Caco-2 (cell line): Measurements from ENCODE around the gene MAP4K3. TPM values are rescaled to one million over a fixed set of nuclear protein-coding genes. Genes with fewer than 3 reads are reported as not detected.

Experiments
- BruUV-seq: library from RNA; stranded (reverse); fragments of 400-500 nt; replicated peaks from 2 replicates; lab custom pipeline; 2021; lab: Mats Ljungman, UMichigan
- CTCF ChIA-PET: fragments of 300-600 bp; sonication (Branson Sonifier 250); formaldehyde crosslinking; loops from one replicate; lab custom pipeline; 2022; ENCODE audit warnings: antibody characterized with exemption; lab: Charles Lee
- POLR2A ChIA-PET: fragments of 300-600 bp; sonication (Branson Sonifier 250); formaldehyde crosslinking; loops from one replicate; lab custom pipeline; 2022; ENCODE audit warnings: antibody characterized with exemption; lab: Charles Lee
- DNase-seq, 2 experiments: peaks; one replicate each; pipeline versions ENCODE4 v3.0.0 to v3.0.0-alpha.2; 2020 to 2022
- H3K27me3 ChIP-seq: replicated peaks from 2 replicates; pipeline ENCODE4 v1.6.0; 2011; ENCODE audit warnings: low read length; ENCODE audit not compliant: control insufficient read depth, insufficient read depth
- H3K36me3 ChIP-seq: 2 replicates; pipeline ENCODE4 v1.5.1; 2011; ENCODE audit warnings: low read length; ENCODE audit not compliant: control insufficient read depth, insufficient read depth
- H3K4me1 ChIP-seq: fragments of 250-450 bp; sonication (Bioruptor Pico); 2 replicates; pipeline ENCODE4 v1.5.1; 2020; ENCODE audit warnings: mild to moderate bottlenecking
- H3K4me3 ChIP-seq: 2 replicates; pipeline ENCODE4 v1.5.1; 2011; ENCODE audit warnings: low read depth, mild to moderate bottlenecking, control low read depth, low read length
- H3K9me3 ChIP-seq: fragments of 250-450 bp; sonication (Bioruptor Pico); 2 replicates; pipeline ENCODE4 v1.5.1; 2020; ENCODE audit warnings: mild to moderate bottlenecking, moderate library complexity
- H3K27ac Mint-ChIP-seq: one replicate; pipeline ENCODE4 v1.8.0; 2022; ENCODE audit warnings: mixed read lengths; ENCODE audit not compliant: unreplicated experiment
- H3K27me3 Mint-ChIP-seq: one replicate; pipeline ENCODE4 v1.8.0; 2022; ENCODE audit warnings: mixed read lengths; ENCODE audit not compliant: insufficient read depth, unreplicated experiment
- H3K36me3 Mint-ChIP-seq: one replicate; pipeline ENCODE4 v1.8.0; 2022; ENCODE audit warnings: mild to moderate bottlenecking, mixed read lengths; ENCODE audit not compliant: insufficient read depth, unreplicated experiment
- H3K4me1 Mint-ChIP-seq: one replicate; pipeline ENCODE4 v1.8.0; 2022; ENCODE audit warnings: low read depth, mixed read lengths; ENCODE audit not compliant: unreplicated experiment
- H3K4me3 Mint-ChIP-seq: one replicate; pipeline ENCODE4 v1.8.0; 2022; ENCODE audit warnings: mild to moderate bottlenecking, moderate library complexity, mixed read lengths; ENCODE audit not compliant: unreplicated experiment
- H3K9me3 Mint-ChIP-seq: one replicate; pipeline ENCODE4 v1.8.0; 2022; ENCODE audit warnings: mixed read lengths; ENCODE audit not compliant: unreplicated experiment
- CTCF ChIP-seq, 2 experiments: fragments of 200-600 bp in 1 of 2; IDR thresholded peaks; 1 replicate in 1 of 2; 2 replicates in 1 of 2; pipeline versions ENCODE4 v1.5.1 to v1.8.0; 2011 to 2022; ENCODE audit warnings: antibody characterized with exemption in 1 of 2, control low read depth in 1 of 2, inconsistent platforms in 1 of 2, low read depth in 1 of 2, low read length in 1 of 2, mild to moderate bottlenecking in 1 of 2, moderate library complexity in 1 of 2; ENCODE audit not compliant: insufficient read depth in 1 of 2, severe bottlenecking in 1 of 2, unreplicated experiment in 1 of 2
- intact Hi-C: fragments of 100-400 bp; cut with micrococcal nuclease; formaldehyde crosslinking; loops from one replicate; pipeline ENCODE4 v1.10.0; 2022; ENCODE audit not compliant: unreplicated experiment
- total RNA-seq: library from RNA; stranded (reverse); gene quantifications from 2 replicates; pipeline ENCODE4 v1.2.3, GENCODE V29; 2022

The MAP4K3 gene
- total RNA-seq, 1 experiment from 2014 or later = 46.1 TPM

- no peak overlapping the region for H3K4me3 Mint-ChIP-seq
- peaks cover 12% of the 10 kb centered on the region for H3K36me3 Mint-ChIP-seq
- Histone ChIP-seq H3K4me3 (no peak overlapping the region), H3K27me3 (no peaks in the 10 kb centered on the region), H3K4me1 (no peaks in the 10 kb centered on the region), H3K9me3 (no peaks in the 10 kb centered on the region), H3K36me3 (no peaks in the 10 kb centered on the region; the same call in 1 of the 2 replicates)
- no peak for TF ChIP-seq CTCF (IDR thresholded peaks at IDR 0.05; ENCODE audit: insufficient read depth in 1 of 2, low read depth in 1 of 2, low read length in 1 of 2, severe bottlenecking in 1 of 2, unreplicated experiment in 1 of 2)
- no peak for DNase-seq
- H3K27me3 Mint-ChIP-seq = no peaks in the 10 kb centered on the region
- BruUV-seq = no TSS peak
- POLR2A ChIA-PET = interaction anchor here (0.5 kb wide), 1 partner anchor 685 kb away, joined by 4 read pairs; no protein-coding TSS in a partner anchor
- CTCF ChIA-PET = interaction anchor here (0.6 kb wide), 1 partner anchor 1917 kb away, joined by 3 read pairs; no protein-coding TSS in a partner anchor
- H3K27ac Mint-ChIP-seq = no peak overlapping the region
- no peaks in the 10 kb centered on the region for H3K4me1 Mint-ChIP-seq
- H3K9me3 Mint-ChIP-seq = no peaks in the 10 kb centered on the region
- intact Hi-C loops = no loop called here
Observed at GRCh38 chr2:39266916-39267434, 170.1 kb downstream of the MAP4K3 start.

- H3K9me3 ChIP-seq = no peaks in the 10 kb centered on the region
- POLR2A ChIA-PET = no interaction called here
- Mint-ChIP-seq H3K9me3 (no peaks in the 10 kb centered on the region), H3K36me3 (peaks cover 12% of the 10 kb centered on the region), H3K27ac (no peak overlapping the region), H3K4me3 (no peak overlapping the region), H3K4me1 (no peaks in the 10 kb centered on the region), H3K27me3 (no peaks in the 10 kb centered on the region)
- intact Hi-C loops = no loop called here
- no peaks in the 10 kb centered on the region for H3K27me3 ChIP-seq
- no peaks in the 10 kb centered on the region for H3K4me1 ChIP-seq
- CTCF ChIA-PET = no interaction called here
- no peak for TF ChIP-seq CTCF (IDR thresholded peaks at IDR 0.05; ENCODE audit: insufficient read depth in 1 of 2, low read depth in 1 of 2, low read length in 1 of 2, severe bottlenecking in 1 of 2, unreplicated experiment in 1 of 2)
- no TSS peak for BruUV-seq
- no peaks in the 10 kb centered on the region; the same call in 1 of the 2 replicates for H3K36me3 ChIP-seq
- H3K4me3 ChIP-seq = no peak overlapping the region
- no peak for DNase-seq
Observed at GRCh38 chr2:39266139-39266805, 170.8 kb downstream of the MAP4K3 start.

- no peak overlapping the region for H3K4me3 ChIP-seq
- Mint-ChIP-seq H3K36me3 (peaks cover 12% of the 10 kb centered on the region), H3K9me3 (no peaks in the 10 kb centered on the region), H3K27me3 (no peaks in the 10 kb centered on the region), H3K4me3 (no peak overlapping the region), H3K4me1 (no peaks in the 10 kb centered on the region), H3K27ac (no peak overlapping the region)
- POLR2A ChIA-PET = interaction anchor here (0.6 kb wide), 1 partner anchor 514 kb away, joined by 4 read pairs; no protein-coding TSS in a partner anchor
- no TSS peak for BruUV-seq
- H3K4me1 ChIP-seq = no peaks in the 10 kb centered on the region
- intact Hi-C loops = no loop called here
- no peak for DNase-seq
- H3K9me3 ChIP-seq = no peaks in the 10 kb centered on the region
- no peak for TF ChIP-seq CTCF (IDR thresholded peaks at IDR 0.05; ENCODE audit: insufficient read depth in 1 of 2, low read depth in 1 of 2, low read length in 1 of 2, severe bottlenecking in 1 of 2, unreplicated experiment in 1 of 2)
- no peaks in the 10 kb centered on the region; the same call in 1 of the 2 replicates for H3K36me3 ChIP-seq
- no peaks in the 10 kb centered on the region for H3K27me3 ChIP-seq
- CTCF ChIA-PET = no interaction called here
Observed at GRCh38 chr2:39265315-39265714, 171.8 kb downstream of the MAP4K3 start.
